GM21786 (cell line): ENCODE data around the gene CD1E.
"Not testable (repeated sequence)": the region's sequence is repeated elsewhere in the genome, so short reads cannot be mapped to it uniquely, and the experiment has no call there.

Experiments
- ATAC-seq: cut with Tn5 transposase; IDR thresholded peaks from one replicate; pipeline ENCODE4 v1.9.1; 2021; ENCODE audit not compliant: unreplicated experiment

Gene CD1E

DNA sequence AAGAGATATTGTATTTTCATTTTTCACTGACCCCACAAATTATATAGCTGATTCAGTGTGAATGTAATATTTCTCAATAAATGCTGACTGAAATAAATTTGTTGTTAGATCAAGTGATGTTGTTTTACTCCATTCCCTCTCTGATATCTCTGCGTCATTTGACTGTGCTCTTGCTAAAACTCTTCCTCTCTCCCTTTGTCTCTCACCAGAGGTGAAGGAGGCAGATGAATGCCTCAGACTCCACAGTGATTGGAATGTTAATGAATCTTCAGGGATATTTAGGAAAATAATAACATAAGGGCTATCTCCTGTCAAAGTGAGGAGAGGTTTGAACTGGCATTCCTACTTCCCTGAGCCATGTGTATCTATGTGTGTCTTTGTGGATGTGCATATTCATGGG is 3.7 kb downstream of the CD1E start:
- ATAC-seq: no peak

DNA sequence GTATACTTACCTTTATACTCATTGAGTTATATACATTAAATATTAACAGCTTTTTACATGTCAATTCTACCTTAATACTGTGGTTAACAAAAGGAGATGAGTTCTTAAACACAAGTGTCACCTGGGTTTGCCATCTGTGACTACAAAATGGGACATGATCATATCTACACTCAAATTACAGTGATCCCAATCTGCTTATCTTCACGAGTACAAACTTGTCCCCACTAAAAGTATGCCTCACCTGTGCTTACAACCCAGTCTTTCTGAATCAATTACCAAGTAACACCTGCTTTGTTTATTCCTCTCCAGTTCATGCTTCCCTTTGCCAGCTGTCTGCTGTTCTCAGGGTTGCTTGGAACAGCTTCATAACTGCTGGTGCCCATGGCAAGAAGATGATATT is 8.8 kb downstream of the CD1E start:
- ATAC-seq: no peak

DNA sequence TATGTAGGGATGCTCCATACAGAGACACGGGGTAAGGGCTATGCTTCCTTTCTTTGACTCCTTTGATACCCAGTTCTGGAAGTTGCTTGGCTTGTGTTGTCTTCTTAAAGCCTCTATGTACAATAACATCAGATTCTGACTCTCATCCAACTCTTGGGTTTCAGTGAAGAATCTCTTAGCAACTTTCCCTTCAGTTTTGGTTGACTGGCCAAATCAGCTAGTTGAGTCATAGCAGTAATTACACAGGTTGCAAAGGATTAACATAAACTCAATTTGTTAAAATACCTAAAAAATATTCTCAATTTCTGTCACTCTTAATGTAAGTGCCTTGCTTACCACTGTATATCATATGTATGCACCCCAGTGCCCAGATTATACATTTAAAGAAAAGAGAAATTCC is 9.2 kb downstream of the CD1E start:
- no peak for ATAC-seq

DNA sequence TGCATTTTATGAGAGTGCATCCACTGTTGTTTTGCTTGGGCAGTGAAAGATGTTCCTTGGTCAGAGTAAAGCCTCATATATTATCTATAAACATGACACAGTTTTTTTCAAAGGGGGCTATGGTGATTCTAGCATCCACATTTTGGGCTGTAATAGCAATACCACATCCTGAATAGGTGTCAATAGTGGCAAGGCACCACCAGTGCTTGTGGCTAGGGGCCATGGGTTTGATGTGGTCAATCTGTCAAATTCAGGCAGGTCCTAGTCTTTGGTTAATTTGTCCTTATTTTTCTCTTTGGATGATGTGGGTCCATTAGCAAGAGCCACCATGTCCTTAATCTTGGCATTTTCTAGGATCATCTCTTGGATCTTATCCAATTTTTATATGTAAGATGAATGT is 13.1 kb downstream of the CD1E start:
- ATAC-seq: no peak

- ATAC-seq: peak; percentile 97
Measured at GRCh38 chr1:158371188-158371953, 17.7 kb downstream of the CD1E start.

GRCh38 chr1:158374101-158374500 is 20.4 kb downstream of the CD1E start:
- ATAC-seq: not testable (repeated sequence)

DNA sequence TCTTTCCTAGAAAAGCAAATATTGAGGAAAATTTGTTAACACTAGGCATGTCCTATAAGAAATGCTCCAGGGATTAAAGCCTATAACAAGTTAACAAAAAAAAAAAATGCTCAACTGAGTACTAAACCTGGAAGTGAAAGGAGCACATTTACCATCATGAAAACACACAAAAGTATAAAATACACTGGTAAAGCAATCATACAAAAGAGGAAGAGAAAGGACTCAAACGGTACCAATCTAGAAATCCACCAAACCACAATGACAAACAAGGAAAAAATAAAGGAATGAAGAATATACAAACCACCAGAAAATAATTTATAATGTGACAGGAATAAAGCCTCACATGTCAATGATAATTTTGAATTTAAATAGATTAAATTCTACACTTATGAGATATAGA is 21.2 kb downstream of the CD1E start:
- no peak for ATAC-seq

- ATAC-seq: no peak
Measured at GRCh38 chr1:158390331-158390730, 36.6 kb downstream of the CD1E start.

- no peak for ATAC-seq
Measured at GRCh38 chr1:158391099-158391498, 37.4 kb downstream of the CD1E start.

GRCh38 chr1:158393476-158393875 is 39.8 kb downstream of the CD1E start:
- no peak for ATAC-seq

GRCh38 chr1:158396646-158397045 is 43.0 kb downstream of the CD1E start:
- no peak for ATAC-seq

GRCh38 chr1:158398818-158399514 is 45.3 kb downstream of the CD1E start, which contains the start of gene OR10T2:
Gene OR10T2 (minus strand): TSS chr1:158399466. CDS start chr1:158399466, 0 bp downstream.
- no peak for ATAC-seq

DNA sequence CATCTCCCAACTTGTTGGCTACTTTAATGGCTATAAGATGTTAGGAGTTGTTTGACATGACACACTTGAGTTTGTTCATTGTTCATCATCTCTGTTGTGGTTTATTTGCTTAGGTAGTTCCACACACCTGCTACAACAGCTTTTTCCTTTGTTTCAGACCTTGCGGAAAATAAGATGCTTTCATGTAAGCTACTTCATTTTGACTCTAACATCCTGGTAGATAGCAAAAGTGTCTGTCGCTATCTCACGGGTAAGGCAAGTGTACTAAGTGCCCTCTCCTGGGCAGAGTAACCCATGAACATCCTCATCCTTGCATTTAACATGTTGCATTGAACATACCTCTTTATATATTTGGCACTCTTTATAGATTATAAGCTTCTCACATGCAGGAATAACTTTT is 47.2 kb downstream of the CD1E start:
- no peak for ATAC-seq

DNA sequence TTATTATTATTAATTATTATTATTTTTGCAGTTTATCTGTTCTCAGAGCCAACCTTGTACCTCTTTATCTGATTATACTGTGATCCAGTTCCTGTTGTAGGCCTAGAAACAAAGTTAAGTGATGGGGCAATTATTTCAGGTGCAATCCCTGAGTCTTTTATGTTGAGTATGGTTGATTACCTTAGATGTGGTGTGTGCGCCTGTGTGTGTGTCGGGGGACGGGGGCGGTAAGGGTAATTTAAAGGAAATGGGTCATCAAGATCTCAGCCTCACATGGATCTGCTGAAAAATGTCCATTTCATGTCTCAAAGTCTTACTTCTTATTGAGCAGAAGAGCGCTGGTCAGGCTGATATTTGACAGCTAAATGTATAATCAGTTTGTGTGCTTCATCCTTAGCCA is 53.4 kb downstream of the CD1E start:
- no peak for ATAC-seq
